Upper lobe of left lung (tissue), 6 donors: Measurements from ENCODE around the gene BCL2. TPM values are rescaled to one million over a fixed set of nuclear protein-coding genes. Genes with fewer than 3 reads are reported as not detected.
A peak's percentile ranks its signal among the peaks of the same experiment; 100 is the strongest.

Source experiments
- ATAC-seq, 2 donors: fragments of 200-7000 bp; cut with Tn5 transposase; one replicate each; pipeline ENCODE4 v1.9.1; 2022; ENCODE audit warnings: mild to moderate bottlenecking in 2 of 2, moderate library complexity in 2 of 2; ENCODE audit not compliant: low FRiP score in 2 of 2
- DNase-seq, 2 donors: peaks; one replicate each; pipeline ENCODE4 v3.0.0-alpha.2; 2019 to 2020
- H3K27ac ChIP-seq, 4 donors: fragments of 200-600 bp; sonication (generic); one replicate each; pipeline ENCODE4 v1.5.1; 2016 to 2019
- H3K27me3 ChIP-seq, 4 donors: fragments of 200-600 bp; sonication (generic); one replicate each; pipeline ENCODE4 v1.5.1; 2017 to 2019
- H3K36me3 ChIP-seq, 4 donors: fragments of 200-600 bp; sonication (generic); one replicate each; pipeline ENCODE4 v1.5.1; 2016 to 2019
- H3K4me1 ChIP-seq, 4 donors: fragments of 200-600 bp; sonication (generic); one replicate each; pipeline ENCODE4 v1.5.1; 2018 to 2019
- H3K4me3 ChIP-seq, 4 donors: fragments of 200-600 bp; sonication (generic); one replicate each; pipeline ENCODE4 v1.5.1; 2017 to 2019; ENCODE audit warnings: mild to moderate bottlenecking in 2 of 4, moderate library complexity in 1 of 4
- H3K9me3 ChIP-seq, 4 donors: fragments of 200-600 bp; sonication (generic); one replicate each; pipeline ENCODE4 v1.5.1; 2018 to 2019
- EP300 ChIP-seq, 4 donors: sonication (generic); formaldehyde crosslinking; IDR thresholded peaks; one replicate each; pipeline ENCODE4 v1.5.1; 2017; ENCODE audit warnings: antibody characterized with exemption in 4 of 4, control low read depth in 2 of 4
- POLR2A ChIP-seq, 4 donors: fragments of 450-650 bp; IDR thresholded peaks; one replicate each; pipeline ENCODE4 v1.5.1; 2016 to 2017; ENCODE audit warnings: antibody characterized with exemption in 4 of 4, mild to moderate bottlenecking in 2 of 4
- POLR2AphosphoS5 ChIP-seq, 2 donors: sonication (generic); formaldehyde crosslinking; IDR thresholded peaks; one replicate each; pipeline ENCODE4 v1.5.1; 2017; ENCODE audit warnings: antibody characterized with exemption in 2 of 2
- WGBS, 2 donors: methylation state at CpG; one replicate each; pipeline ENCODE4 v1.1.5; 2017 to 2018; 5-methylcytosine and 5-hydroxymethylcytosine counted together
- total RNA-seq, 6 donors: library from RNA; depleted of rRNA in 4 of 6; stranded (reverse); fragments of >200 nt in 4 of 6; gene quantifications; one replicate each; pipeline versions ENCODE4 v1.1.0 to v1.2.1, GENCODE V29; 2016 to 2021
- TF ChIP-seq, protein P1 (sequence below), 6 experiments: fragments of 450-650 bp in 4 of 6; fragments of 200-600 bp in 2 of 6; sonication (generic) in 2 of 6; IDR thresholded peaks; one replicate each; pipeline ENCODE4 v1.5.1; 2016 to 2019; ENCODE audit warnings: antibody characterized with exemption in 6 of 6
- donor health status: DM: no; HTN: no; CAD: no; lungs with moderate emphysema.
- donor health status: DM: no; HTN: yes; CAD: no; lungs with severe emphysema.

BCL2 gene
- total RNA-seq, 6 donors from 2014 or later, result 5.9 to 19.9 (median 11.4) TPM

DNA sequence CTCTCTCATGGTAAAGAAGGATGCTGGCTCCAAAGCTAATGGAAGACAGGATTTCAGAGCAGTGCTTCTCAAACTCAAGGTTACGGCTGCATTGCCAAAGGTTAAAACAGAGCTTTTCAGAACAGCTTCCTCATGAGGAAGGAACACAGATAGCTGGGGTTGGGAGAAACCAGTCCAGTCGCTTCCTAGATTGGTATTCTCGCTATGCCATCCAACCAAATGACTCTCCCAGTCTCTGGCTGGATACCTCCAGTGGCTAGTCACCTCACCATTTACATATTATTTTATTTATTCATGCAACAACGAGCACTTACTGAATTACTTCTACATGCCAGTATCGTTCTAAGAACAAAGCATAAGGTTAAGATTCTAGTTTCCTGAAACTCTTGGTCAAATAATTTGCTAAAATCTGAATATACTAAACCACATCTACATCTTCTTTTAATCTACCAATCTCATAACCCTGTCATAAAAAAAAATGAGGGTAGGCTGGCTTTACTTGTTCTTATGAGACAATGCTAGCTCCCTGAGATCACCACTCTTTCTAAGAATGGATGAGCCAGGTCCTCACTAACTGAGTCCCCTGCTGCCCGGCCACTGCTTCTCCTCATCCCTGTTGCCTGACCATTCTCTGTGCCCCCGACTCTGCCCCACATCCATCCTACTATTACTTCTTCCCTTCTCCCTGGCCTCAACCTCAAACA, 27.1 kb upstream of the BCL2 start:
- H3K9me3 ChIP-seq, result no peaks in the 10 kb centered on the region
- DNase-seq, result no peak
- no peak for ATAC-seq
- no peak overlapping the region for H3K27ac ChIP-seq
- H3K4me3 ChIP-seq, result no peak overlapping the region
- peaks cover 0 to 5% (median 0%) of the 10 kb centered on the region in 4 donors for H3K4me1 ChIP-seq
- H3K27me3 ChIP-seq, result no peaks in the 10 kb centered on the region
- H3K36me3 ChIP-seq, result peaks cover 30 to 98% (median 66%) of the 10 kb centered on the region in 4 donors
- WGBS, 2 donors, result 91 to 95% methylated on average over 7 of the region's 7 CpGs
- TF ChIP-seq POLR2AphosphoS5 (IDR thresholded peaks at IDR 0.05) (no peak), EP300 (IDR thresholded peaks at IDR 0.05) (no peak), POLR2A (IDR thresholded peaks at IDR 0.05) (no peak)
- TF ChIP-seq, protein P1, sequence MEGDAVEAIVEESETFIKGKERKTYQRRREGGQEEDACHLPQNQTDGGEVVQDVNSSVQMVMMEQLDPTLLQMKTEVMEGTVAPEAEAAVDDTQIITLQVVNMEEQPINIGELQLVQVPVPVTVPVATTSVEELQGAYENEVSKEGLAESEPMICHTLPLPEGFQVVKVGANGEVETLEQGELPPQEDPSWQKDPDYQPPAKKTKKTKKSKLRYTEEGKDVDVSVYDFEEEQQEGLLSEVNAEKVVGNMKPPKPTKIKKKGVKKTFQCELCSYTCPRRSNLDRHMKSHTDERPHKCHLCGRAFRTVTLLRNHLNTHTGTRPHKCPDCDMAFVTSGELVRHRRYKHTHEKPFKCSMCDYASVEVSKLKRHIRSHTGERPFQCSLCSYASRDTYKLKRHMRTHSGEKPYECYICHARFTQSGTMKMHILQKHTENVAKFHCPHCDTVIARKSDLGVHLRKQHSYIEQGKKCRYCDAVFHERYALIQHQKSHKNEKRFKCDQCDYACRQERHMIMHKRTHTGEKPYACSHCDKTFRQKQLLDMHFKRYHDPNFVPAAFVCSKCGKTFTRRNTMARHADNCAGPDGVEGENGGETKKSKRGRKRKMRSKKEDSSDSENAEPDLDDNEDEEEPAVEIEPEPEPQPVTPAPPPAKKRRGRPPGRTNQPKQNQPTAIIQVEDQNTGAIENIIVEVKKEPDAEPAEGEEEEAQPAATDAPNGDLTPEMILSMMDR (IDR thresholded peaks at IDR 0.05), result no peak

DNA sequence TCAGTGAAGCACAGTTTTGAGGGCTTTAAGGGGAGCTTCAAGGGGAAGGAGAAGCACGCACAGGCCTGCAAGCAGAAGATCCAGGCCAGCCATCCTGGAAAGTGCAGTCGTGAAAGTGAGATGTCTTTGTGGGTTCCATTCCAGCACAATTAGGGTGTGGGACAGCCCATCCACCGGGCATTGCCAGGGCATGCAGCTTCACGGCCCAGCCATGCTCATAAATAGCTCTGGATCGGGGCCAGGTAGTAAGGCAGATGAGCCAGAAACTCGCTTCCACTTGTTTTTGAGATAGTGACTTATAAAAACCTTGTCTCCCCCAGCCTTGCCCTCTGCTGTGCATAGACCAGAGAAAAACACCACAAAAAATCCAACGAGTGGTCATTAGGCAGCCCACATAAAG, 26.5 kb upstream of the BCL2 start:
- ATAC-seq, result no peak
- Histone ChIP-seq H3K36me3 (peaks cover 27 to 98% (median 64%) of the 10 kb centered on the region in 4 donors), H3K4me3 (no peak overlapping the region)

DNA sequence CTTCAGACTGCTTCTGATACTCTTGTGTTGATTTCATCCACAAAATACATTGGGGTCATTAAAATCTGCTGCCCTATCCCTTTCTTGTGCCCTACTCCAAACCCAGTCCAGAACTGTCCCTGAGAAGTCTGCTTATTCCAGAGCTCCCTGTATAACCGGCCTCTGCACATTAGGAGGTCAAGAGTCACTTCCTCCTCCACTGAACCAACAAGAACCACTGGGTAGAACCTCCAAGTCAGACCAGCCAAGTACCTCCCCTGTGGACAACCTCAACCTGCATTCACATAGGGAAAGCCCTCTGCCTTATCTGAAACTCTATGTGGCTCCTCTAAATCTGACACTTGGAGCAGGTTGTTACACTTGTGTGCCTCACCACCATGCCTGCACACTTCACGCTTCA, 25.3 kb upstream of the BCL2 start:
- peaks cover 16 to 97% (median 60%) of the 10 kb centered on the region in 4 donors for H3K36me3 ChIP-seq
- H3K4me1 ChIP-seq, result peaks cover 0 to 5% (median 0%) of the 10 kb centered on the region in 4 donors
- H3K27me3 ChIP-seq, result no peaks in the 10 kb centered on the region
- H3K4me3 ChIP-seq, result no peak overlapping the region
- 58 to 63% methylated on average over 2 of the region's 2 CpGs for WGBS, 2 donors
- H3K27ac ChIP-seq, result no peak overlapping the region
- no peak for TF ChIP-seq POLR2AphosphoS5 (IDR thresholded peaks at IDR 0.05)
- TF ChIP-seq POLR2A (IDR thresholded peaks at IDR 0.05), result no peak
- no peaks in the 10 kb centered on the region for H3K9me3 ChIP-seq
- DNase-seq, result no peak
- no peak for ATAC-seq

More for the DNA sequence above, 26.5 kb upstream of the BCL2 start:
- no peak overlapping the region for H3K27ac ChIP-seq
- H3K9me3 ChIP-seq, result no peaks in the 10 kb centered on the region
- peaks cover 0 to 5% (median 0%) of the 10 kb centered on the region in 4 donors for H3K4me1 ChIP-seq
- DNase-seq, result no peak
- H3K27me3 ChIP-seq, result no peaks in the 10 kb centered on the region
- no peak for TF ChIP-seq POLR2AphosphoS5 (IDR thresholded peaks at IDR 0.05)
- 66 to 90% methylated on average over 5 to 7 of the region's 7 CpGs for WGBS, 2 donors

DNA sequence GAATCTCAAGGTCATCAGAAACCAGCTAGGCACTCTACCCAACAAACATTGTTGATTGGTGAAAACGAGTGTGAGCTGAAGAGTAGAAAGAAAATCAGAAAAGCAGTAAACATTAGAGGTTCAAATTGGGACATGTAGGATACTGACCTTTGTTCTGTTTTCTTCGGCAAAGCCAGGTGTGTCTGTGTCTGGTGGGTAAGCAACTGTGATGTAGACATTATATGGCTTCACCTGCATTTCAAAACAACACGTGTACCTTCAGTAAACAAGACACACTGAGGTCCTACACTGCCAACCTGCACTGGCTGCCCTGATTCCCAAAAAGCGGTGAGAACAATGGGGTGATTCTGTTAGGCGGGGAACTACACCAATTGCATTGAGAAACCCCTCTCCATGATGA, 24.7 kb upstream of the BCL2 start:
- Histone ChIP-seq H3K4me3 (no peak overlapping the region), H3K27ac (no peak overlapping the region), H3K4me1 (peaks cover 0 to 5% (median 0%) of the 10 kb centered on the region in 4 donors), H3K9me3 (no peaks in the 10 kb centered on the region), H3K27me3 (no peaks in the 10 kb centered on the region), H3K36me3 (peaks cover 15 to 95% (median 54%) of the 10 kb centered on the region in 4 donors)
- TF ChIP-seq, protein P1 (IDR thresholded peaks at IDR 0.05), result no peak
- no peak for TF ChIP-seq POLR2A (IDR thresholded peaks at IDR 0.05)
- TF ChIP-seq POLR2AphosphoS5 (IDR thresholded peaks at IDR 0.05), result no peak
- TF ChIP-seq EP300 (IDR thresholded peaks at IDR 0.05), result no peak
- WGBS, 2 donors, result 88 to 91% methylated on average over 5 of the region's 5 CpGs
- no peak for DNase-seq
- no peak for ATAC-seq

DNA sequence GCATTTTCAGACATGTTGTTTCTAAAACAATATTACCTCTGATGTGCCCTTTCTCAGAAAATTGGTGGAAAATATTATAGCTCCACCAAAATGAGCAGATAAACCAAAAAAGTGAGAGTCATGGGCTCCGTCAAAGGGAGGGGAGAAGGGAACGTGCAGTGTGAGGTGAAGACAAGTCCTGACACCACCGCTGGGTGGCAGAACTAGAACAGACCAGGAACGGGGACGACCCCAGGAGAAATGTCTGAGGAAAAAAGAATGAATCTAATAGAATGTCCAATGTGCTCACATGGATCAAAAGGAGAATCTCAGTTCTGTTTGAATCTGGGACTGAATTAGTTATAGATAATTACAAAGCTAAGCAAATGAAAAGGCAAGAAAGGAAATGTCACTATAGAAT, 22.6 kb upstream of the BCL2 start:
- Histone ChIP-seq H3K27me3 (no peaks in the 10 kb centered on the region), H3K36me3 (peaks cover 8 to 94% (median 43%) of the 10 kb centered on the region in 4 donors), H3K4me1 (peaks cover 0 to 5% (median 0%) of the 10 kb centered on the region in 4 donors), H3K4me3 (no peak overlapping the region), H3K9me3 (no peaks in the 10 kb centered on the region), H3K27ac (no peak overlapping the region)
- no peak for TF ChIP-seq POLR2A (IDR thresholded peaks at IDR 0.05)
- TF ChIP-seq, protein P1 (IDR thresholded peaks at IDR 0.05), result peak in 1 of 6 experiments; percentile 17
- WGBS, 2 donors, result 63 to 67% methylated on average over 5 of the region's 5 CpGs
- peak in 1 of 2 donors; percentile 56 for ATAC-seq
- no peak for DNase-seq
